Lower lobe of right lung (tissue), 2 donors: ENCODE measurements around the gene WDR31. TPM values are rescaled to one million over a fixed set of nuclear protein-coding genes. Genes with fewer than 3 reads are reported as not detected.

Experiments
- ATAC-seq, 2 donors: fragments of 200-7000 bp; cut with Tn5 transposase; one replicate each; pipeline ENCODE4 v1.9.1; 2020 to 2022; ENCODE audit warnings: mild to moderate bottlenecking in 2 of 2, moderate library complexity in 2 of 2
- DNase-seq: peaks from one replicate; pipeline ENCODE4 v3.0.0-alpha.2; 2020
- H3K27ac ChIP-seq: fragments of 200-600 bp; one replicate; pipeline ENCODE4 v1.8.0; 2022
- H3K27me3 ChIP-seq: fragments of 200-600 bp; one replicate; pipeline ENCODE4 v1.8.0; 2022; ENCODE audit warnings: low read depth
- H3K36me3 ChIP-seq: fragments of 200-600 bp; one replicate; pipeline ENCODE4 v1.8.0; 2022; ENCODE audit warnings: mild to moderate bottlenecking
- H3K4me1 ChIP-seq: fragments of 200-600 bp; one replicate; pipeline ENCODE4 v1.8.0; 2022
- H3K4me3 ChIP-seq: fragments of 200-600 bp; one replicate; pipeline ENCODE4 v1.8.0; 2022; ENCODE audit warnings: mild to moderate bottlenecking
- H3K9me3 ChIP-seq: fragments of 200-600 bp; one replicate; pipeline ENCODE4 v1.8.0; 2022
- CTCF ChIP-seq: fragments of 200-600 bp; IDR thresholded peaks from one replicate; pipeline ENCODE4 v1.8.0; 2022; ENCODE audit warnings: antibody characterized with exemption, mild to moderate bottlenecking
- intact Hi-C: fragments of 100-400 bp; cut with DNase I; formaldehyde crosslinking; loops from one replicate; pipeline ENCODE4 v1.11.0; 2022
- total RNA-seq: library from RNA; stranded (reverse); fragmentation: NEBNext Ultra II Directional; extraction: Animal tissue kit (Norgen Biotek cat#: 25700); gene quantifications from one replicate; pipeline ENCODE4 v1.2.1, GENCODE V29; 2021
- donor health status: DM: no; HTN: yes; CAD: no; lungs with severe emphysema.

The WDR31 gene
- total RNA-seq, 1 donor from 2014 or later, result 4.5 TPM

GRCh38 chr9:113322671-113323070 lies 17.4 kb downstream of the WDR31 start:
- no peak overlapping the region for H3K4me3 ChIP-seq
- H3K27ac ChIP-seq, result no peak overlapping the region
- no peaks in the 10 kb centered on the region for H3K4me1 ChIP-seq
- TF ChIP-seq CTCF, result no peak
- H3K27me3 ChIP-seq, result no peaks in the 10 kb centered on the region
- no peak for DNase-seq
- no peak for ATAC-seq
- H3K9me3 ChIP-seq, result no peaks in the 10 kb centered on the region
- peaks cover 34% of the 10 kb centered on the region for H3K36me3 ChIP-seq
- intact Hi-C loops, result no loop called here

GRCh38 chr9:113320051-113320450 lies 20.0 kb downstream of the WDR31 start:
- Histone ChIP-seq H3K9me3 (no peaks in the 10 kb centered on the region), H3K4me3 (no peak overlapping the region), H3K36me3 (peaks cover 35% of the 10 kb centered on the region), H3K27me3 (no peaks in the 10 kb centered on the region), H3K27ac (no peak overlapping the region), H3K4me1 (no peaks in the 10 kb centered on the region)
- no peak for TF ChIP-seq CTCF
- intact Hi-C loops, result no loop called here
- DNase-seq, result no peak
- no peak for ATAC-seq

- no peaks in the 10 kb centered on the region for H3K27me3 ChIP-seq
- no peak for DNase-seq
- H3K36me3 ChIP-seq, result peaks cover 35% of the 10 kb centered on the region
- no peak for TF ChIP-seq CTCF
- H3K4me3 ChIP-seq, result no peak overlapping the region
- H3K9me3 ChIP-seq, result no peaks in the 10 kb centered on the region
- intact Hi-C loops, result no loop called here
- ATAC-seq, result no peak
- no peak overlapping the region for H3K27ac ChIP-seq
- H3K4me1 ChIP-seq, result no peaks in the 10 kb centered on the region
Measured at GRCh38 chr9:113319054-113319453, 21.0 kb downstream of the WDR31 start.

- Histone ChIP-seq H3K9me3 (no peaks in the 10 kb centered on the region), H3K4me1 (no peaks in the 10 kb centered on the region), H3K4me3 (no peak overlapping the region), H3K36me3 (peaks cover 35% of the 10 kb centered on the region), H3K27me3 (no peaks in the 10 kb centered on the region), H3K27ac (no peak overlapping the region)
- no peak for TF ChIP-seq CTCF
- ATAC-seq, result no peak
- no peak for DNase-seq
- intact Hi-C loops, result no loop called here
Measured at GRCh38 chr9:113317777-113318176, 22.3 kb downstream of the WDR31 start.

- no peaks in the 10 kb centered on the region for H3K9me3 ChIP-seq
- no peaks in the 10 kb centered on the region for H3K4me1 ChIP-seq
- intact Hi-C loops, result no loop called here
- DNase-seq, result no peak
- peaks cover 30% of the 10 kb centered on the region for H3K36me3 ChIP-seq
- H3K27me3 ChIP-seq, result no peaks in the 10 kb centered on the region
- TF ChIP-seq CTCF, result no peak
- no peak overlapping the region for H3K27ac ChIP-seq
- H3K4me3 ChIP-seq, result no peak overlapping the region
- no peak for ATAC-seq
Measured at GRCh38 chr9:113316030-113316429, 24.0 kb downstream of the WDR31 start.

- DNase-seq (no peak), ATAC-seq (no peak)
- no peak for TF ChIP-seq CTCF
- H3K4me3 ChIP-seq, result no peak overlapping the region
- no peaks in the 10 kb centered on the region for H3K9me3 ChIP-seq
- H3K27me3 ChIP-seq, result no peaks in the 10 kb centered on the region
- peaks cover 23% of the 10 kb centered on the region for H3K36me3 ChIP-seq
- intact Hi-C loops, result no loop called here
- no peak overlapping the region for H3K27ac ChIP-seq
- H3K4me1 ChIP-seq, result no peaks in the 10 kb centered on the region
Measured at GRCh38 chr9:113315231-113315630, 24.8 kb downstream of the WDR31 start.
